Measurements from ENCODE around the gene CLIC5.

DNA sequence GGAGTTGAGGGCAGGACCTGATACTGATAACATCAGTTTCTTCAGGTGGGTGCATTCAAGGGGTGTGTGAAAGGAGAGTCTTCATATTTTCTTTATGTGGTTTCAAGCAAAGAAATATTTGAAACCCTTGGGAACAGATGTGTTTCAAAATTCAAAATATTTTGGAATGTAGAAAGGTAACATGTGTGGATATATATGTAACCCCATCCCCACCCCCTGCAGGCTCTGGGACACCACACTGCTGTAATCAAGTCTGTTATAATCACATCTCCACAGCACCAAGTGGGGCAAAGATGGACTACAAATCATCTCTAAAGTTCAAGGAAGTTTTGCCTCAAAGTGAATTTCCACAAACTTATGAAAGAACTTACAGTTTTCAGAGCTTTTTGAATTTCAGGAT is 41.1 kb downstream of the CLIC5 start:
- TF ChIP-seq RAD21 (IDR thresholded peaks at IDR 0.05; ENCODE audit: low read depth) (no peak), EGR1 (IDR thresholded peaks at IDR 0.05) (no peak), EP300 (IDR thresholded peaks at IDR 0.05; ENCODE audit: borderline replicate concordance) (no peak), YY1 (IDR thresholded peaks at IDR 0.05; ENCODE audit: low read depth) (no peak), CREB1 (IDR thresholded peaks at IDR 0.05; ENCODE audit: low read depth) (no peak)
- TF ChIP-seq, protein P1, sequence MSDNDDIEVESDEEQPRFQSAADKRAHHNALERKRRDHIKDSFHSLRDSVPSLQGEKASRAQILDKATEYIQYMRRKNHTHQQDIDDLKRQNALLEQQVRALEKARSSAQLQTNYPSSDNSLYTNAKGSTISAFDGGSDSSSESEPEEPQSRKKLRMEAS (IDR thresholded peaks at IDR 0.05) = no peak
- TF ChIP-seq, protein P2, sequence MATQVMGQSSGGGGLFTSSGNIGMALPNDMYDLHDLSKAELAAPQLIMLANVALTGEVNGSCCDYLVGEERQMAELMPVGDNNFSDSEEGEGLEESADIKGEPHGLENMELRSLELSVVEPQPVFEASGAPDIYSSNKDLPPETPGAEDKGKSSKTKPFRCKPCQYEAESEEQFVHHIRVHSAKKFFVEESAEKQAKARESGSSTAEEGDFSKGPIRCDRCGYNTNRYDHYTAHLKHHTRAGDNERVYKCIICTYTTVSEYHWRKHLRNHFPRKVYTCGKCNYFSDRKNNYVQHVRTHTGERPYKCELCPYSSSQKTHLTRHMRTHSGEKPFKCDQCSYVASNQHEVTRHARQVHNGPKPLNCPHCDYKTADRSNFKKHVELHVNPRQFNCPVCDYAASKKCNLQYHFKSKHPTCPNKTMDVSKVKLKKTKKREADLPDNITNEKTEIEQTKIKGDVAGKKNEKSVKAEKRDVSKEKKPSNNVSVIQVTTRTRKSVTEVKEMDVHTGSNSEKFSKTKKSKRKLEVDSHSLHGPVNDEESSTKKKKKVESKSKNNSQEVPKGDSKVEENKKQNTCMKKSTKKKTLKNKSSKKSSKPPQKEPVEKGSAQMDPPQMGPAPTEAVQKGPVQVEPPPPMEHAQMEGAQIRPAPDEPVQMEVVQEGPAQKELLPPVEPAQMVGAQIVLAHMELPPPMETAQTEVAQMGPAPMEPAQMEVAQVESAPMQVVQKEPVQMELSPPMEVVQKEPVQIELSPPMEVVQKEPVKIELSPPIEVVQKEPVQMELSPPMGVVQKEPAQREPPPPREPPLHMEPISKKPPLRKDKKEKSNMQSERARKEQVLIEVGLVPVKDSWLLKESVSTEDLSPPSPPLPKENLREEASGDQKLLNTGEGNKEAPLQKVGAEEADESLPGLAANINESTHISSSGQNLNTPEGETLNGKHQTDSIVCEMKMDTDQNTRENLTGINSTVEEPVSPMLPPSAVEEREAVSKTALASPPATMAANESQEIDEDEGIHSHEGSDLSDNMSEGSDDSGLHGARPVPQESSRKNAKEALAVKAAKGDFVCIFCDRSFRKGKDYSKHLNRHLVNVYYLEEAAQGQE (IDR thresholded peaks at IDR 0.05; ENCODE audit: low read depth) = no peak
